Erythroblast (primary cell): Measurements from ENCODE around the gene RALGPS1.

ENCODE experiments used
- DNase-seq, 2 experiments: peaks; one replicate each; lab custom pipeline; 2025; lab: John Stamatoyannopoulos, UW
- GATA1 ChIP-seq: IDR thresholded peaks from 2 replicates; pipeline ENCODE4 v1.6.1; 2011; ENCODE audit warnings: low read depth, mild to moderate bottlenecking, control low read depth, low read length, moderate library complexity
- POLR2A ChIP-seq: IDR thresholded peaks from 2 replicates; pipeline ENCODE4 v1.6.1; 2011; ENCODE audit warnings: mild to moderate bottlenecking, low read length

The RALGPS1 gene

DNA sequence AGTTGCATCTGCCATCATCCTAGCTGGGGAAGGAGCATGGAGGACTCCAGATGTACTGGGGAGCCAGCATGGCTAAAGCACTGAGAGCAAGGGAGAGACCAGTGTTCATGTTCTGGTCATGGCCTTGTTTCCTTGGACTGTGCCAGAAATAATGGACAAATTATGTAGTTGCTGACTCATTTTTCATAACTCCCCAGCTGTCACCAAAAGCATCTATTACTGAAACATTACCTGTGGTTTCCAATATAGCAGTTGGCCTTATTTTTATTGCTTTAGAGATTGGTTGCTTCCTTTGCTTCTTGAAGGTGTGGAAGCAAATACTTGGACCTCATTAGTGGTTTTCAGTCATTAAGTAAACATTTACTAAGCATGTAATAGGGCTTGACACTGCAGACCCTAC, 11.3 kb downstream of the RALGPS1 start:
- TF ChIP-seq POLR2A (no peak), GATA1 (no peak)
- no peak for DNase-seq

DNA sequence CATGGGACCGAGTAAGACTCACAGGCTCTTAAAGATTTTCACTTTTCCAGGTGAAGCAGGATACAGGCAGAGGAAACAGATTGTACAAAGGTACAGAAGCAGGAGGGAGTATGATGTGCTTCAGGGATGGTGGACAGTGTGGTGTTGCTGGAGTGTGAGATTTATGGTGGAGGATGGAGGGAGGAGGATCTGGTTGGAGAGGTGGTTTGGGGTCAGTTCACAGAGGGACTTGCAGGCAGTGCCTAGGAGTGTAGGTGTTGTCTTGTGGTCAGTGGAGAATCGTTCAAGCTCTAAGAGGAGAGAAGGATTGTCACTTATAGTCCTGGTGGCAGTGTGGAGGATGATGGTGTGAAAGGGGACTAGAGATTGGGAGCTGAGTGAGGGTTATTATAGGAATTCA, 11.8 kb downstream of the RALGPS1 start:
- TF ChIP-seq POLR2A: no peak
- no peak for TF ChIP-seq GATA1
- no peak for DNase-seq

DNA sequence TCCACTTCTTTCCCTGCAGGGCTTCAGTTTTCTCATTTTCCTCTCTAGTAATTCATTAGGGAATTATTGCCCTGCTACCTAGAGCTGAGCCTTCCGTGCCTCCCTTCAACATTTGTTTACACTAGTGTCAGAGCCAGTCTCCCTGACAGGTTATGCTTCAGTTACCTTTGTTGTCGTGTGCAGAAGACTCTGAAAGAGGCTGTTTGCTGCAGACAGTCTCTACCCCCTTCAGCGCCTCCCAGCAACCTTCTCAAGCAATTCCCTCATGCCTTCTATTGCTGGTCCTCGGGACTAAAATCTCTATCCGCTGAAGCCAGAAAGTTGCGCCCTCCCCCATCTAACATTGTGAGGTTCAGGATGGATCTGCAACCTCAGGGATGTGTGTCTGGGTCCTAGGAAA, 12.8 kb downstream of the RALGPS1 start:
- TF ChIP-seq GATA1: no peak
- TF ChIP-seq POLR2A: no peak
- no peak for DNase-seq

DNA sequence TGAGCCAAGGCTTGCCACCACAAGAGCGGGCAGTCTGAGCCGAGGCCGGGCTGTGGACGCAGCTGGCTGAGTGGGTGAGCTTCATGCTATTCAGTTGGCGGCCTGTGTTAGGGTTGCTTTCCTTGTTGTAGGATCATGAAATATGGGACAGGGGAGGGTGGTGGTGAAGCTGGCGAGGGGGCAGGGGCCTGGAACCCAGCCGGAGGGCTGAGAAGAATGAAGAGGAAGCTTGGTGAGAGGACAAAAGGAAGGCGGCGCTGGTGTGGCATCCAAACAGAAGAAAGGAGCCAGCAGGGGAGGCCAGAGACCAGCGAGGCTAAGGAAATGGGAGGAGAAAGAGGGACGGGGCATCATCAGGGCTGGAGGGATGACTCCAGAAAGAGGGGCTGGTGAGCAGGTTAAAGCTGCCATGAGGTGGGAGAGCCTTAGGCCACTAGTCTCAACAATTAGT, 18.3 kb downstream of the RALGPS1 start:
- TF ChIP-seq GATA1: no peak
- no peak for TF ChIP-seq POLR2A
- DNase-seq: no peak

DNA sequence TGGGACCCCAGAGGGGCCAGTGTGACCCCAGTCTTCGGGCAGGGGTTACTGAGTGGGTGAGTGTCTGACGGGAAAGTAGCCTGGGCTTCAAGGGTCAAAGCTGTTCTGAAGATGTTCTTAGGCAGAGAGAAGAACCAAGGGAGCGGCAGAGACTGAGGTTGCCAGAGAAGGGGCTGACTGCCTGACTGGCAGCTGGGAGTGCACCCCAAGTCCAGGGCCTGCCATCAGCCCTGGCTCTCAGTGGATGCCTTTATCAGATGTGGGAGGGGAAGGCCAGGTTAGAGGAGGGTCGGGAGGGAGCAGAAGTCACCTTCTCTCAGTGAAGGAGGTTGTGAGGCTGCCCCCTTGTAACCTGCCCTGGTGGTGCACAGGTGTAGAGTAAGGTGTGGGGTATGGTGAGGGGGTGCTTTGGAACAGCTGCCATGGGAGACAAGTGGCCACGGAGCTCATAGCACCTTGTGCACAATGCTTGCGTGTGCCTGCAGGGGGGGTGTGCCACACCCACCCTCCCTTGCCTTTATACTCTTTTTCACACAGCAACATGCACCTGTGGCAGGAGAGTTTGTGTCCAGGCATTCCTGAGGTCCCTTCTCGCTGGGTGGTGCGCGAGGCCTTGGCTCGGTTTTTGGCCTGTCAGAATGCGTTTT, 18.9 kb downstream of the RALGPS1 start:
- TF ChIP-seq POLR2A: no peak
- no peak for TF ChIP-seq GATA1
- DNase-seq: no peak

DNA sequence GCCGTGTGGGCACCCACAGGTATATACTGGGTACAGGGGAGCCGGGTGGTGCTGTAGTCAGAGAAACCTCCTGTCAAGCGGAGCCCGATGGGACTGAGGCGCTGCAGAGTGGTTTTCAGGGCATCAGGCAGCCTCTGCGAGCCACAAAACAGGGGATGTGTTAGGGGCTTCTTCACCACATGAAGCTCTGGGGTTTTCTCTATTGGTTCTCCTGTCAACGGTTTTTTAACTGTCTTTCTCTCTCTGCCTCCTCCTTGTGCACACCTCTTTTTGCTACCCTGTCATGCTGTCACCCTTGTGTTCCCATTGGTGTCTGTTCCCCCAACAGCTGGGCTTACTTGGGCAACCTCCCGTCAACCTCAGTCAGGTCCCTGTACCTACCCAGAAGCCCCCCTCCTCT, 19.9 kb downstream of the RALGPS1 start:
- no peak for DNase-seq
- TF ChIP-seq POLR2A (no peak), GATA1 (no peak)

DNA sequence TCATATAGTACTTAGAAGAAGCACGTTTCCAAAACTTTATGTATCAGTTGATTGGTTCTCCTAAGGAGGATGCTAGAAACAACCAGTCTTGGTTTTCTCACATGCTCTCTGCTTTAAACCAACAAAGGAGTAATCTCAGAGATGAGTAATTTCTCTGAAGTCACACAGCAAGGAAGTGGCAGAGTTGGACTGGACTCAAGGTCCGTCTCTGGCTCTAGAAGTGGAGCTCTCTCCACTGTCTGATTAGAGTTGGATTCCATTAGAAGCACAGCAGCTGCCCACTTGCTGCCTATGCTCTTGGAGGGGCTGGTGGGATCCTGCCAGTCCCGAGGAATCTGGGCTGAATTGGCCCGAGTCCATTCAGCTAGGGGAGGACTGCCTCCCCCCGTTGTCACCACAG, 21.0 kb downstream of the RALGPS1 start:
- no peak for DNase-seq
- TF ChIP-seq GATA1: no peak

DNA sequence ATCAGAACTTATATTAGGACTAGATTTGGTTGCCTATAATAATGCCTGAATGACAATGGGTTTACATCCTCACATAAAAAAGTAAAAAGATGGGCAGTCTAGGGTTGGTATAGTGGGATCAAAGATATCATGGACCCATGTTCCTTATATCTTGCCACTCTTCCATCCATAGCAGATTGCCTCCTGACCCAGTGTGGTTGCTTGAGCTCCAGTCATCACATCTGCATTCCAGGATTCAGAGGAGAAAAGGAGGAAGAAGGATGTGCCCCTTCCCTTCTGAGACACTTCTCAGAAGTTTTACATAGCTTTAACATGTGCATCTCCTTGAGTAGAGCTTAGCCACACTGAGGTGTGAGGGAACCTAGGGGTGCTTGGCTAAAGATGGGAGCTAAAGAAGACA, 22.9 kb downstream of the RALGPS1 start:
- no peak for DNase-seq

DNA sequence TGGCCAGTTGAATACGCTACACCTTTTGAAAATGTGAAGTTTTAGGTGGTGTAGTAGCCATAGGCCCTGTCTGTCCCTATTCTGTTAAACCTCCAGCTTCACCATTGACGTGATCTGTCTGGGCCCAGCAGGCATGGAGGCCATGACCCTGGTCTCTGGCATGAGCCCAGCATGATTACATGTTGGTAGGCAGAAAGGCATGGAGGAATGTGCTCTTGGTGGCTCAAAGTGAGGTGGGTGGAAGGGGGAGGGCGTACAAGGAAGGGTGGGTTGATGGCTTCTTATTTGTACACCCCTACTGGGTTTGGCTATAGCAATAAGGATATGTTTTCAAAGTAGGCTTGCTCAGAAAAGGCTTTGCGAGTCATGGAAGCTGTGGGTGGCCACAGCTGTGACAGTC, 23.7 kb downstream of the RALGPS1 start:
- no peak for DNase-seq
- no peak for TF ChIP-seq POLR2A
- no peak for TF ChIP-seq GATA1

More for the DNA sequence above, 22.9 kb downstream of the RALGPS1 start:
- TF ChIP-seq POLR2A (no peak), GATA1 (no peak)

DNA sequence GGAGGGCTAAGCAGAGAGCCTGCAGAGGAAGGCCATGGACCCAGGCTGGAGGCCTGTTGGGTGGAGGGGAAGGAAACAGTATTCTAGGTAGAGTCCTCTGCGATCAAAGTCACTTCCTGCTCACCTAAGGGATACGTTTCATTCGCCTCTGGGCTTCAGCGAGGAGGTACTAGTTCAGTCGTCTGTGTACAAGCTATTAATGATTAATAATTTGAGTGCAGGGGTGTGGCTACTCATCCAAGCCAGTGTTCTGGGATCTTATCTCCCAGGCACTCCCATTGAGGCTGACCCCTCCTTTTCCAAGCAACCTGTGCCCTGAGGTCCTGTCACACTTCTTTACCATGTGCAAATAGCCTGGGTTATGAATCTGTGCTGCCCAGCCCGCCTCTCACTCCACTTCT, 25.2 kb downstream of the RALGPS1 start:
- TF ChIP-seq POLR2A: no peak
- no peak for TF ChIP-seq GATA1
- DNase-seq: no peak

DNA sequence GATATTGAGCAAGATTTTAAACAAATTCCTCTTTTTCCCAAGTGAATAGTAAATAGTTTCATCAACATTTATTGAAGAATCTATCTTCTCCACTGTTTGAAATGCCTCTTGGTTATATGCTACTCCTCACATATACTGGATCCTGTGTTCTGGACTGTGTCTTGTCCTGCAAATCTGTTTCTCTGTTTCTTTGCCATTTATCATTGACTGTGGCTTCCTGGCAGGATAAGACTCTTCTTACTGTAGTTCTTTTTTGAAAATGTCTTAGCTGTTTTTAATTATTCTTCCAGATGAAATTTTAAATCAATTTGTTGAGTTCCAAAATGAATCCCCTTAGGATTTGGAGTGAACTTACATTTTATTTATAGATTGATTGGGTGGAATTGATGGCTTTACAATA, 27.8 kb downstream of the RALGPS1 start:
- DNase-seq: no peak
- TF ChIP-seq POLR2A (no peak), GATA1 (no peak)

DNA sequence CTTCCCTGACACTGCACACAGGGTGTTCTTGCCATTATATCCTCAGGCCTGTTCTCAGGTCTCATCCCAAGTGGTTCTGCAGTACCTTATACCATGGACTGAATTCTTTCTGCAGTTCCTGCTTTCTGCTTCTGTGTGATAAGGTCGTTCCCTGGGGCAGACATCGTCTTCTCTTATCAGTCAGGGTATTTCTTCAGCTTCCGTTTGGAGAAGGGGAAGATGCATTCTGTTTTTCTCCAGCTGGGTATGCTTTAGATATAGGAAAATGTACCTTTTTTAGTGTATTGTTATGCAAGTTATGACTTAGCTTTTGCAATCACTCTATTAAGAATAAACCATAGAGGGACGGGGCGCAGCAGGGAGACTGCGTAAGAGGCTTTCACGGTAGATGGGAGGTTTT, 31.1 kb downstream of the RALGPS1 start:
- no peak for DNase-seq
- TF ChIP-seq GATA1: no peak
- TF ChIP-seq POLR2A: no peak

DNA sequence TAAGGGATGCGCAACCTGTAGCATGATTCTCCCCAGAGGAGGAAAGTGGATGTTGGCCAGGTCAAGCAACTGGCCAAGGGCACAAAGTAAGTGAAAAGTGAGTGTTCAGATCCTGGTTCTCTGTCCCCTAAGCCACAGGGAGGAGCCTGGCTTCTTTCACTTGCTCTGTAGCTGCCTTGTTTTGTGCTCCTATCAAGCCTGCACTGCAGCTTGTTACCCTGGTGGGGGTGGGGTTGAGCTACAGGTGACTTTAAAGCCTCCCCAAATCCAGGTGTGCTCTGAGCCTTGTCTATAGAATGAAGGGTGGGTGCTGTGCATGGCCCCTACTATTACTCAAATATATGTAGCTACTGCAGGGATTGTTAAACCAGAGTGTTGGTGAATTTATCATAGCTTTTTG, 32.9 kb downstream of the RALGPS1 start:
- TF ChIP-seq POLR2A (no peak), GATA1 (no peak)
- DNase-seq: no peak

DNA sequence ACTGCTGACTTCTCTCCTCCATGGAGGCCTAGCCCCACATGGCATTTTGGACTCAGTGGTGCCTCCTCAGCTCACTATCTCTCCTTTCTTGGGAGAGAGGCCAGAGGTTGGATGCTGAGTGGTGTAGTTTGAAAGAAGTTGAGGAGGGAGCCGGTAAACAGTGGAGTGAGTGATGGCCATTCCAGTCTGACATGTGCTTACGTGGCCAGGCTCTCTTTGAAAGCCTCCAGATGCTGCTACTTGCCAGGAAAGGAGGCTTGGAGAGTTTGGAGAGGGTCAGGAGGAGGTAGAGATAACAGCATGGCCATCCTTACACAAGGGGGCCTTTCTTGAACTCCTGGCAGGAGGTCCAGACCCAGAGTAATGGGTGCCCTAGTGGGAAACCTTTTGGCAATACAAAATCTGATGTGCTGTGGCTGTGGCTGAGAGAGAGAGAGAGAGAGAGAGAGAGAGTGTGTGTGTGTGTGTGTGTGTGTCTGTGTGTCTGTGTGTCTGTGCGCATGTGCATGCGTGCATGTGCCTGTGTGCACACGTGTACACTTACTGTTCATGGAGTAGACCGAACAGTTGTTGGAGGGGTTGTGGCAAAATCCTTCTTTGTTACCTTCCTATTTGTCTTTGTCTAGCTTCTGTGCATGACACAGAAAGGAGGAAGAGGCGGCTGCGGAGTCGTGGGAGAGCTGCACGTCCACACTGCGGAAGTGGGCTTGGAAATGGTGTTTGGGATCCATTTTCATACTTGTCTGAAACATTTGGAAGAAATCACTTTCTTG, 37.8 kb downstream of the RALGPS1 start:
- no peak for TF ChIP-seq GATA1
- TF ChIP-seq POLR2A: no peak
- no peak for DNase-seq
